Kidney epithelial cell (primary cell): ENCODE results near the gene PRR5L. TPM values are rescaled to one million over a fixed set of nuclear protein-coding genes. Genes with fewer than 3 reads are reported as not detected.

ENCODE experiments used
- DNase-seq: peaks from one replicate; pipeline ENCODE4 v3.0.0-alpha.2; 2010; ENCODE audit warnings: low read depth
- H3K27me3 ChIP-seq: 2 replicates; pipeline ENCODE4 v1.6.0; 2011; ENCODE audit warnings: low read length; ENCODE audit not compliant: control insufficient read depth, insufficient read depth
- H3K36me3 ChIP-seq: 2 replicates; pipeline ENCODE4 v1.5.1; 2011; ENCODE audit warnings: low read length; ENCODE audit not compliant: control insufficient read depth, insufficient read depth
- H3K4me3 ChIP-seq: 2 replicates; pipeline ENCODE4 v1.5.1; 2011; ENCODE audit warnings: low read depth, mild to moderate bottlenecking, control low read depth, low read length
- CTCF ChIP-seq: IDR thresholded peaks from 2 replicates; pipeline ENCODE4 v1.5.1; 2011; ENCODE audit warnings: mild to moderate bottlenecking, moderate library complexity, low read length, control low read depth, inconsistent platforms; ENCODE audit not compliant: insufficient read depth, poor library complexity, severe bottlenecking
- total RNA-seq: library from RNA; depleted of rRNA; stranded (reverse); fragments of >200 nt; gene quantifications from 2 replicates; pipeline ENCODE4 v1.2.3, GENCODE V29; 2015

Gene PRR5L
- total RNA-seq, 1 donor from 2014 or later, result 15.9 TPM

- TF ChIP-seq CTCF, result no peak
- Histone ChIP-seq H3K36me3 (no peaks in the 10 kb centered on the region), H3K4me3 (no peak overlapping the region), H3K27me3 (no peaks in the 10 kb centered on the region)
- DNase-seq, result no peak
Measured at GRCh38 chr11:36264973-36265344, 31.1 kb upstream of the PRR5L start.

DNA sequence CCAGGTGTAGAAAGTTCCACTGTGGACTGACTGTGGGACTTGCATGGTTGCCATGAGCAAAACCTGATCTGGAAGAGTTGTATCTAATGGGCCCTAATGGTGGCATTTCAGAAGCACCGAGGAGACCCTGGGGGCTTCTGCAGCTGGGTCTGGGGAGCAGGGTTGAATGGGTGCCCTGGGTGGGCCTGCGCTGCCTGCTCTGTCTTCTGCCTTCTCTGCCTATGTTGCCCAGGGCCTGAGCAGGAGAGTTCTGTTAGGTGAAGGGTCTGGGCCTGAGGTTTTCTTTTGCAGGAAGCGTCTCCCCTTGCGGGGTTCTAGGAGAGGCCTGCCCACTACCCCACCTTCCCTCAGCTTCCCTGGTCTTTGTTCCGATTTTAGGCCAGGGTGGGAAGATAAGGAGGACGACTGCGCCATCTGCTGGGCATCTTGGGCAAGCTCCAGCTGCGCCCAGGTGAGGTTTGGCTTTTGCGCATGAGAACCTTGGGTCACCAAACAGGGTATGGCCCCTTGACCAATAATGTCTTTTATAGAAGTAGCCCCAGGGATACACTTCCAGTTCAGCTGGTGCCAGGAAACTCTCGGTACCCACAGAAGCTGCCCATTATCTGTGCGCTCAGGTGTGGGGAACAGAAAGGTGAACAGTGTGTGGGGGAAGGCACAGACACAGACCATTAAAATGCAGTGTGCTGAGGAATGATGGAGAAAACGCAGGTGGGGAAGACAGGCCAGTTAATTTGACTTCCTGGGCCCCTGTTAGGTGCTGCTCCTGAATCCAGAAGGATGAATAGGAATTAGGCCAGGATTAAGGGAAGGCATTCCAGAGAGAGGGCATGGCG lies 30.1 kb upstream of the PRR5L start:
- no peak overlapping the region for H3K4me3 ChIP-seq
- H3K36me3 ChIP-seq, result no peaks in the 10 kb centered on the region
- peak; percentile 87 for TF ChIP-seq CTCF
- no peaks in the 10 kb centered on the region for H3K27me3 ChIP-seq
- DNase-seq, result no peak

DNA sequence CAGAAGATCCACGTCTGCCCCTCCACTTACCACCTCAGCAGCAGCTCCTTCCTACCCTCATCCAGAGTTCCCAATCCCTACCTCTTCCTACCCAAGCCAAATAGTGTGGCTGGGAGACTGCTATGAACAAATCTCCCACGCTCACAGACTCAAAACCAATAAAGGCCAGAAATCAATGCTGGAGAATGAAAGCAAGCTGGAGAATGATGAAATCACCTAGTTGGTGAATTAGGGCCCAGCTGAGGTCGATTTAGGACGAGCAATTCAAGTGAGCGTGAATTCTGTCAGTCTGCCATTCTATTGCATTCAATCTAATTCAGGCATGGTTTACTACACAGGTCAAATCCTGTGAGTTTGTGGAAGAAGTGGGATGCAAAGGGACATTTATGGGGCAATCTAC lies 29.3 kb upstream of the PRR5L start:
- H3K4me3 ChIP-seq, result no peak overlapping the region
- no peak for DNase-seq
- TF ChIP-seq CTCF, result no peak
- no peaks in the 10 kb centered on the region for H3K36me3 ChIP-seq
- no peaks in the 10 kb centered on the region for H3K27me3 ChIP-seq

- no peaks in the 10 kb centered on the region for H3K36me3 ChIP-seq
- no peak overlapping the region for H3K4me3 ChIP-seq
- H3K27me3 ChIP-seq, result no peaks in the 10 kb centered on the region
- no peak for TF ChIP-seq CTCF
- no peak for DNase-seq
Measured at GRCh38 chr11:36268337-36268985, 27.6 kb upstream of the PRR5L start.

GRCh38 chr11:36270701-36271100 lies 25.4 kb upstream of the PRR5L start:
- Histone ChIP-seq H3K36me3 (no peaks in the 10 kb centered on the region), H3K27me3 (no peaks in the 10 kb centered on the region), H3K4me3 (no peak overlapping the region)
- TF ChIP-seq CTCF, result no peak
- DNase-seq, result no peak

- DNase-seq, result no peak
Measured at GRCh38 chr11:36271794-36272407, 24.2 kb upstream of the PRR5L start.

More at GRCh38 chr11:36271794-36272407, 24.2 kb upstream of the PRR5L start:
- Histone ChIP-seq H3K36me3 (no peaks in the 10 kb centered on the region), H3K27me3 (no peaks in the 10 kb centered on the region), H3K4me3 (no peak overlapping the region)
- TF ChIP-seq CTCF, result no peak
